ENCODE results near the gene SULF2.

The SULF2 gene

DNA sequence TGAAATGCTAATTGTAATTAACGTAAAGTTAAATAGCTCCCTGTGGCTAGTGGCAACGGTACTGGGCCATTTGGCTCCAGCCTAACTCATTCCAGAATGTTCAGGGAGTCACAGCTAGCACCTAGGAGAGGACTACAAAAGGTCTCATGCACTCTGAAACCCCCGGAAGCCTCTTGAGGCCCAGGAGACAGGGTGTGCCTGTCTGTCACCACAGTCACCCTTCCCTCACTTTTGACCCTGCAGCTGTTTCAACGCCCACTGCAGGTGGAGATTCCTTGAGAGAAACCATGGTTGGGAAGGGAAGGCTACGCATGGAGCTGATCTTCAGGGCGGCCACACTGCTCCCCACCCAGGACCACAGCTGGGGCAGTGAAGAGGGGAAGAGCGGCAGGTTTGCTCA, 58.6 kb downstream of the SULF2 start:
- H3K9me3 ChIP-seq (replicated peaks in 1 of 11) = no peaks in the 10 kb centered on the region
- H3K27ac ChIP-seq = peak overlapping the region; percentile 72 to 97 (median 95); a peak in 21 of 22 replicates
- peaks cover 61 to 92% (median 78%) of the 10 kb centered on the region in 10 experiments for H3K4me1 ChIP-seq
- H3K36me3 ChIP-seq = peaks cover 0 to 6% (median 0%) of the 10 kb centered on the region in 11 experiments; a peak in 2 of 22 replicates
- peak overlapping the region; percentile 81 to 98 (median 93) for H3K4me2 ChIP-seq
- H3K27me3 ChIP-seq = no peaks in the 10 kb centered on the region
- no peak for TF ChIP-seq Cebpa-rat (IDR thresholded peaks at IDR 0.05)
- H3K9ac ChIP-seq = peak overlapping the region; percentile 36 to 90 (median 81); a peak in 21 of 22 replicates
- H4K20me1 ChIP-seq = no peaks in the 10 kb centered on the region; a peak in 1 of 22 replicates
- 0 out of 20 replicates have a peak overlapping the region, but pooled peaks of 2 of the 10 experiments have one; percentile 23 to 35 for H3K4me3 ChIP-seq

DNA sequence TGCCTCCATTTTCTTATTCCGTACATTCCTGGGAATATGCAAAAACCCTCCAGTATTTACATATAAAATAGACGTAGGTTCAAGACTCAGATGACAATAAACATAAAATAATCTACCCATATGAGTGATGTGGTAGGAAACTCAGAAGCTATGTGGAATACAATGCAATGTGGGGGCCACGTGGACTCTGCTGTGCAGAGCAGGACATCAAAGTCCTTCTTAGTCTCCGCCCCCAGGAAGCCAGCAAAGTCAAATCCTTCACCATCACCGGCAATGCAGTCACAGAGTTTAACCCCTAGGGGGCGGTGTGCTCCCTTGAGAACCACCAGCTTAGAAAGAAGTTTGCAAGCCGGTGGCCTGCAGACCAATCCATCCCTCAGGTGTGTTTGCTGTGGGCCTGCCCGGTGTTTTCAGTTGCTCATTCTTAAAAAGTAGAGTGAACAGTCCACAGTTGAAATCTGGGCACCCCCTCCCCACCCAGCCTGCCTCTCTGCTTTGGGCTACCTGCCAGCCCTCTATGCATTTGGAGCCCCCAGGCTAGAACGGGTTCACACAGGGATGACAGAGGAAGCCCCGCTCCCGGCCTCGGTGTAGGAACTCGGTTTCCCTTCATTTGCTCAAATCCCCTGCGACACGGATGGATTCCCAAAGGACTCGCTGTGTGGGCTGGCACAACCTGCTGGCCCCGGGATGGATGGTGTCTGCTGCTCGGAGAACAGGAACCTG, 59.9 kb downstream of the SULF2 start:
- Histone ChIP-seq H3K4me2 (peak overlapping the region; percentile 21 to 98 (median 93); a peak in 21 of 22 replicates), H3K9me3 (replicated peaks in 1 of 11) (no peaks in the 10 kb centered on the region), H3K27ac (peak overlapping the region in 8 of 11 experiments; percentile 94 to 97 (median 96); a peak in 16 of 22 replicates), H3K9ac (peak overlapping the region in 8 of 11 experiments; percentile 27 to 90 (median 84); a peak in 12 of 22 replicates), H3K27me3 (no peaks in the 10 kb centered on the region), H4K20me1 (no peaks in the 10 kb centered on the region; a peak in 1 of 22 replicates), H3K4me3 (no peak overlapping the region), H3K4me1 (peaks cover 58 to 81% (median 70%) of the 10 kb centered on the region in 10 experiments), H3K36me3 (no peaks in the 10 kb centered on the region)
- no peak for TF ChIP-seq Cebpa-rat (IDR thresholded peaks at IDR 0.05)

DNA sequence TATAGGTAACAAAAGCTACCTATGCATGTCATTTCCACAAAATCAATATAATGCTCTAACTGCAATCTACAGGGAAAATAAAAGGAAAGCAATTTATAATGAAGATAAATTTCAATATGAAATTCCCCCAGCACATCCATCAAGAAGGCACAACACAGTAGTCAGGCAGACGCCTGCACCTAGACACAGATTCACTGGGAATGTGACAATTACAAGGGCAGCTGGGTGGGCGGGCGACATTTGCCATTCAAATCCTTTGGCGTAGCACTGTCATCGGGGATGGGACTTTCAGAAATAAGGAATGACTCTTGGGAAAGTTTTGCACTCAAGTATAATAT, 60.4 kb downstream of the SULF2 start:
- no peak for TF ChIP-seq Cebpa-rat (IDR thresholded peaks at IDR 0.05)
- H3K27me3 ChIP-seq = no peaks in the 10 kb centered on the region
- no peaks in the 10 kb centered on the region for H3K36me3 ChIP-seq
- H3K9ac ChIP-seq = no peak overlapping the region
- H3K27ac ChIP-seq = peak overlapping the region in 1 of 11 experiments; percentile 36; a peak in 2 of 22 replicates
- H3K4me1 ChIP-seq = peaks cover 53 to 76% (median 66%) of the 10 kb centered on the region in 10 experiments
- H3K4me2 ChIP-seq = peak overlapping the region in 4 of 11 experiments; percentile 8 to 95 (median 84); a peak in 2 of 22 replicates
- H3K4me3 ChIP-seq = no peak overlapping the region
- no peaks in the 10 kb centered on the region; a peak in 1 of 22 replicates for H4K20me1 ChIP-seq
- H3K9me3 ChIP-seq (replicated peaks in 1 of 11) = no peaks in the 10 kb centered on the region

DNA sequence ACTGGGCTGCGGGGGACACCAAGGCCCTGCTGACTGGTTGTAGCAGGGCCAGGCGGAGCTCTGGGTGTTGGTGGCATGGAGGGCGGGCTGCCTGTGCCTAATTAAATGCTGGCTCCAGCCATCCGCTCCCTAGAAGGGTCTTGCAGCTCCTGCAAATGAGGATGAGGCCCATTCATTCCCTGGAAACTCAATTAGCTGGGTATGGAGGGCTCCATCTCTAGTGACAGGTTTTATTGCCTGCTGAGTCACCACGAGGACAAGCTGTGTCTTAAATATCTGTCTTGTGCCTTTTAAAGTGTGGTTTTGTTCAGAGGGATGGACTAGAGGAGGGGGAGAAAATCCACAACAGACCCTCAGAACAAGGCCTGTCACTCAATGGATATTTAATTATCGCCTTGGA, 60.9 kb downstream of the SULF2 start:
- Histone ChIP-seq H3K9me3 (replicated peaks in 1 of 11) (no peaks in the 10 kb centered on the region), H3K4me3 (no peak overlapping the region), H3K27me3 (no peaks in the 10 kb centered on the region), H4K20me1 (no peaks in the 10 kb centered on the region; a peak in 1 of 22 replicates), H3K27ac (peak overlapping the region in 8 of 11 experiments; percentile 2 to 39 (median 27); a peak in 10 of 22 replicates), H3K36me3 (no peaks in the 10 kb centered on the region), H3K4me1 (peaks cover 48 to 71% (median 61%) of the 10 kb centered on the region in 10 experiments), H3K4me2 (peak overlapping the region in 4 of 11 experiments; percentile 7 to 34 (median 18); a peak in 4 of 22 replicates), H3K9ac (peak overlapping the region in 2 of 11 experiments; percentile 6 to 23; a peak in 1 of 22 replicates)
- no peak for TF ChIP-seq Cebpa-rat (IDR thresholded peaks at IDR 0.05)

DNA sequence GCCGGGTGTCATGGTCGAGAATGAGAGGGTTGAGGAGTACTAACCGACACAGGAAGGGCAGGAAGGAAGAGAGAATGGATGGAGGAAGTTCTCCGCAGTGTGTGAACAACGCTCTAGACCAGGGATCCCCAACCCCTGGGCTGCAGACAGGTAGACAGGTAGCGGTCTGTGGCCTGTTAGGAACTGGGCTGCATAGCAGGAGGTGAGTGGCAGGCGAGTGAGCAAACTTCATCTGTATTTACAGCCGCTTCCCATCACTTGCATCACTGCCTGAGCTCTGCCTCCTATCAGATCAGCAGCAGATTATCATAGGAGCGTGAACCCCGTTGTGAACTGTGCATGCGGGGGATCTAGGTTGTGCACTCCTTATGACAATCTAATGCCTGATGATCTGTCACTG, 62.0 kb downstream of the SULF2 start:
- no peaks in the 10 kb centered on the region for H3K27me3 ChIP-seq
- no peak overlapping the region for H3K4me3 ChIP-seq
- no peaks in the 10 kb centered on the region for H3K9me3 ChIP-seq (replicated peaks in 1 of 11)
- H3K27ac ChIP-seq = peak overlapping the region in 1 of 11 experiments; percentile 17; a peak in 2 of 22 replicates
- no peak for TF ChIP-seq Cebpa-rat (IDR thresholded peaks at IDR 0.05)
- H3K4me1 ChIP-seq = peaks cover 37 to 60% (median 50%) of the 10 kb centered on the region in 10 experiments
- H3K4me2 ChIP-seq = peak overlapping the region; percentile 18 to 68 (median 59)
- no peaks in the 10 kb centered on the region; a peak in 1 of 22 replicates for H4K20me1 ChIP-seq
- 0 out of 22 replicates have a peak, but pooled peaks cover 0 to under 1% (median 0%) of the 10 kb centered on the region in 11 experiments for H3K36me3 ChIP-seq
- H3K9ac ChIP-seq = no peak overlapping the region

DNA sequence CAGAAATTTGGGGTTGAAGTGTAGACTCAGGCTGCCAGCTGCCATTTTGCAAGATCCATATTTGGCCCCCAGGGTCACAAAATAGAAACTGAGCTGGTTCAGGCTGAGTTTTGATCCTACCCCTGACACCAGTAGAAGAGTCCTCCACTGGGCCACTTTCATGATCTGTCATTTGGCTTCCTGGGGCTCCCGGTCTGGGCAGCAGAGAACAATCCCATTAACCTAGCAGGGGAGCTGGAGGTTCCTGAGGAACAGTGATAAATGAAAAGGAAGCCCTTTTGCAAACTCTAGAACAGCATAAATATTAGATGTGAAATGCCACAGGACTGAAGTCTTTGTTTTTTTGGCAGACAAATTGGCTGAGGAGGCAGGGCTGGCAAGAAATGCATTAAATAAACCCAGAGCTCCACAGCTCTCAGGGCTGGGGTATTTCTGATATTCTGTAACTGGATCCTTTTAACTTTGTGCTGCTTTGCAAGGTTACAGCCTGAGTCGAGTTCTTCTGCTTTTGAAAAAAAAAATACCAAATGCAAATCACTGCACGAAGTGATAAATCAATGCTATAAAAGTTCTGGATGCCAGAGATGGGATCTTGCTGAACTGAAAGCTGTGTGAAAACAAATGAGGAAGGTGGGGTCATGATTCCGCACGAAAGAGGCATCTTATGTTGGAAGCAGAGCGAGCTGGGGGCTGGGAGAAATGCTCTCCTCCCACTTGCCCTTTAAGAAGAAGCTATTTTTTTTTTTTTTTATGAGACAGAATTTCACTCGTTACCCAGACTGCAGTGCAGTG, 64.4 kb downstream of the SULF2 start:
- no peak overlapping the region for H3K4me2 ChIP-seq
- H3K9me3 ChIP-seq (replicated peaks in 1 of 11) = no peaks in the 10 kb centered on the region
- H3K36me3 ChIP-seq = peaks cover 0 to 16% (median 0%) of the 10 kb centered on the region in 11 experiments; a peak in 3 of 22 replicates
- no peak overlapping the region for H3K27ac ChIP-seq
- no peak for TF ChIP-seq Cebpa-rat (IDR thresholded peaks at IDR 0.05)
- no peak overlapping the region for H3K9ac ChIP-seq
- H3K4me3 ChIP-seq = no peak overlapping the region
- no peaks in the 10 kb centered on the region; a peak in 1 of 22 replicates for H4K20me1 ChIP-seq
- H3K27me3 ChIP-seq = no peaks in the 10 kb centered on the region
- H3K4me1 ChIP-seq = peaks cover 12 to 36% (median 25%) of the 10 kb centered on the region in 10 experiments

DNA sequence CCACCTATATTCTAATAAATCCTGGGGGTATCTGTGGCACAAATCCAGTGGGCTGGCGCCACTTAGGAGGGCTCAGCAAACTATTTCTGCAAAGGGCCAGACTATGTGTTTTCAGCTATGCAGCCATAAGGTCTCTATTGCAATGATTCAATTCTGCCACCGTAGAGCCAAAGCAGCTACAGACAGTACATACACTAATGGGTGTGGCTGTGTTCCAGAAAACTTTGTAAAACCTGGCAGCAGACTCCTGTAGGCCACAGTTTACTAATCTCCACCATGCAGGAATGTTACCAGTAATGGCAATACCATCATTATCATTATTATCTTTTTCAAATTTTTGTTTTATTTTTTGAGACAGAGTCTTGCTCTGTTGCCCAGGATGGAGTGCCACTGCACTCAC, 65.7 kb downstream of the SULF2 start:
- Histone ChIP-seq H3K27me3 (no peaks in the 10 kb centered on the region), H4K20me1 (no peaks in the 10 kb centered on the region; a peak in 2 of 22 replicates), H3K4me2 (no peak overlapping the region), H3K9ac (no peak overlapping the region), H3K4me1 (peaks cover 8 to 24% (median 16%) of the 10 kb centered on the region in 10 experiments), H3K27ac (no peak overlapping the region), H3K4me3 (no peak overlapping the region), H3K9me3 (replicated peaks in 1 of 11) (no peaks in the 10 kb centered on the region), H3K36me3 (peaks cover 0 to 16% (median 0%) of the 10 kb centered on the region in 11 experiments; a peak in 3 of 22 replicates)
- no peak for TF ChIP-seq Cebpa-rat (IDR thresholded peaks at IDR 0.05)

DNA sequence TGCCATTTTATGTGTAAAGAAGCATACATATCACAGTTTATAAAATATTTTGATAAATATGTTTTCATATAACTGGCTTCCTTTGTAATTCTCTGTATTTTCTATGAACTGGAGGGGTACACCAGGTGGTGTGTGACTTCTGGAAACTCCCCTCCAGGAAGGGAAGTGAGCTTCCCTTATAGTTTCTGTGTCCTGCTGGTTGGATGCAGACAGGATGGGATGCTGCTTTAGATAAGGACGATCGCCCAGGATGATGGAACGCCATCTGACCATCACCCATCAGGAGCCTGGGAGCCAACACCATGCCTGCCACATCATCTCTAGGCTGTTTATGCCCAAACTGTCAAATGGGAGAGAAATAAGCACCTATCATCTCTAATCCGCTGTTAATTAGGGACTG, 66.1 kb downstream of the SULF2 start:
- peaks cover 8 to 20% (median 13%) of the 10 kb centered on the region in 10 experiments for H3K4me1 ChIP-seq
- no peak overlapping the region for H3K27ac ChIP-seq
- no peak for TF ChIP-seq Cebpa-rat (IDR thresholded peaks at IDR 0.05)

More for the DNA sequence above, 66.1 kb downstream of the SULF2 start:
- no peaks in the 10 kb centered on the region for H3K27me3 ChIP-seq
- H4K20me1 ChIP-seq = no peaks in the 10 kb centered on the region; a peak in 2 of 22 replicates
- H3K4me3 ChIP-seq = no peak overlapping the region
- H3K4me2 ChIP-seq = no peak overlapping the region
- H3K9me3 ChIP-seq (replicated peaks in 1 of 11) = no peaks in the 10 kb centered on the region
- H3K36me3 ChIP-seq = peaks cover 0 to 16% (median 0%) of the 10 kb centered on the region in 11 experiments; a peak in 3 of 22 replicates
- H3K9ac ChIP-seq = no peak overlapping the region

Measured in BLaER1 treated with 17β-estradiol and CSF1 and Interleukin-3, amounts not matched to agents 10 nM and 100 nM (cell line).